Hindlimb muscle (tissue), 1 donor: ENCODE data around the gene SMIM24. TPM values are rescaled to one million over a fixed set of nuclear protein-coding genes. Genes with fewer than 3 reads are reported as not detected.
"Not testable (repeated sequence)": the region's sequence is repeated elsewhere in the genome, so short reads cannot be mapped to it uniquely, and the experiment has no call there.

Experiments
- DNase-seq: peaks from one replicate; pipeline ENCODE4 v3.0.0-alpha.2; 2013
- polyA plus RNA-seq: library from polyadenylated mRNA; unstranded; fragments of 120-200 nt; gene quantifications from one replicate; pipeline ENCODE4 v1.2.1, GENCODE V29; 2013; ENCODE audit not compliant: insufficient read length

SMIM24 gene
- polyA plus RNA-seq, 1 donor = not detected

DNA sequence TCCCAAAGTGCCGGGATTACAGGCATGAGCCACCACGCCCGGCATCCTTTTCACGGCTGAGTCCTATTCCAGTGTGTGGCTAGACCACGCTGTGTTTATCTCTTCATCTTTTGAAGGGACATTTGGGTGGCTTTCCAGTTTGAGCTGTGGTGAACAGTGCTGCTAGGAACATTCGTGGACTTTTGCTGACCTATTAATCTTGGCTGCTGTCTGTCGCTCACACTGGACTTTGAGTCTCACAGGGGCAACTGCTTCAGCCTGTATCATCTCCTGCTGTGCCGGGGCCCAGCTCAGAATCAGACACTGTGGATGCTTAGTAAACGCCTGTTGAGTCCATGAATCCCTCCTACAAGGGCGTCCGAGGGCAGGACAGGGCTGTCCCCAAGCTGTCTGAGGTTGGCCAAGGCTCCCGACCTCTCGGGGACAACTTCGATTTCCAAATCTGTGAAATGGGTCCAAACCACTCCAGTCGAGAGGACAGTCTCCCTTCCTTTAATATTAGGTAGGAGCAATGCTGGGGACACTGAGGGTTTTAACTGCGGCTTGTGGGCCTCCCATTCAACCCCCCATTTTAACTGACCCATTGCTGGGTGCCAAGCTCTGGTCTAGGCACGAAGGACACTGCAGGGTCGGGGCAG, 48.4 kb downstream of the SMIM24 start:
- no peak for DNase-seq

DNA sequence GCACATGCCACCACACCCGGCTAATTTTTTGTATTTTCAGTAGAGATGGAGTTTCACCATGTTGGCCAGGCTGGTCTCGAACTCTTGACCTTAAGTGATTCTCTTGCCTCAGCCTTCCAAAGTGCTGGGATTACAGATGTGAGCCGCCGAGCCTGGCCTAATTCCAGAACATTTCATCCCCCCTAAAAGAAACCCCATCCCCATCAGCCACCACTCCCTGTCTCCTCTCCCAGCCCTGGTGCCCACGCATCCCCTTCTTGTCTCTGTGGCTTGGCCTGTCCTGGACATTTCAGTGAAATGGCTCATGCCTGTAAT, 50.0 kb downstream of the SMIM24 start:
- DNase-seq = not testable (repeated sequence)

DNA sequence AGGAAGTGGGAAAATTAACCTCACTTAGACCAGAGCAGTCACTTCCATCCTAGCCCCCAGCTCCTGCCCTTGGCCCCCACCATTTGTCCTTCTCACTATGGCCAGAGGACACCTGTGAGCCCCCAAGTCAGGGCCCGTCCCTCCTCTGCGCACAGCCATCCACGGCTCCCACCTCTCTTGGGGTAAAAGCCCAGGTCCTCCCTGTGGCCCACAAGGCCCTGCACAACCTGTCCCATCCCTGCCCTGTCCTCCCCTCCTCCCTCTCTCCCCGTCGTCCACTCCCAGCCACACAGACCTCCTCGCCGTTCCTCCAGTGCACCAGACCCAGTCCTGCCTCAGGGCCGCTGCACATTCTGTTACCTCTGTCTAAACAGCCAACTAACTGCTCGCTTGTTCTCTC, 53.9 kb downstream of the SMIM24 start:
- no peak for DNase-seq

Other genes with a start within 250 kb of the SMIM24 start
- gene NFIC, start 113.9 kb downstream of the SMIM24 start, polyA plus RNA-seq = 51.4 TPM
- not detected for gene SMIM44, start 2.9 kb upstream of the SMIM24 start, polyA plus RNA-seq
- 10.3 TPM for gene DOHH, start 20.1 kb upstream of the SMIM24 start, polyA plus RNA-seq
- 38.9 TPM for gene FZR1, start 25.8 kb upstream of the SMIM24 start, polyA plus RNA-seq
- gene TEKTIP1, start 58.6 kb upstream of the SMIM24 start, polyA plus RNA-seq = 3.5 TPM
- 31.0 TPM for gene MFSD12, start 77.1 kb upstream of the SMIM24 start, polyA plus RNA-seq
- 36.5 TPM for gene HMG20B, start 92.4 kb upstream of the SMIM24 start, polyA plus RNA-seq
- gene GIPC3, start 105.0 kb upstream of the SMIM24 start, polyA plus RNA-seq = 2.1 TPM
- 3.4 TPM for gene TBXA2R, start 126.3 kb upstream of the SMIM24 start, polyA plus RNA-seq
- gene CACTIN, start 146.3 kb upstream of the SMIM24 start, polyA plus RNA-seq = 25.3 TPM
- 22.4 TPM for gene PIP5K1C, start 219.9 kb upstream of the SMIM24 start, polyA plus RNA-seq
- not detected for gene TJP3, start 227.9 kb upstream of the SMIM24 start, polyA plus RNA-seq